ENCODE results near the gene COL5A1. TPM values are rescaled to one million over a fixed set of nuclear protein-coding genes. Genes with fewer than 3 reads are reported as not detected.

Gene COL5A1
- total and polyA plus RNA-seq, 4 donors, result 12.2 to 169 (median 65.4) TPM

GRCh38 chr9:134887219-134887618 lies 245.6 kb downstream of the COL5A1 start:
- Histone ChIP-seq H3K9me3 (ENCODE audit: control insufficient read depth in 4 of 4, insufficient read depth in 3 of 4, low read length in 3 of 4) (peaks cover 0 to 3% (median 0%) of the 10 kb centered on the region in 4 donors), H3K27me3 (ENCODE audit: control insufficient read depth in 3 of 3, insufficient read depth in 3 of 3, low read length in 2 of 3) (no peaks in the 10 kb centered on the region), H3K4me3 (no peak overlapping the region), H3K36me3 (ENCODE audit: control insufficient read depth in 4 of 4, insufficient read depth in 4 of 4, low read length in 4 of 4) (no peaks in the 10 kb centered on the region), H3K4me1 (ENCODE audit: control insufficient read depth in 5 of 5, insufficient read depth in 5 of 5, low read length in 5 of 5) (peaks cover 0 to 13% (median 0%) of the 10 kb centered on the region in 5 donors), H3K27ac (ENCODE audit: low read depth in 1 of 2, low read length in 1 of 2) (no peak overlapping the region), H3K9ac (ENCODE audit: insufficient read depth in 1 of 2, low read length in 2 of 2) (no peak overlapping the region)
- TF ChIP-seq CTCF (IDR thresholded peaks at IDR 0.05; ENCODE audit: control extremely low read depth, extremely low read depth), result no peak
- DNase-seq (no peak), ATAC-seq (ENCODE audit: insufficient read depth, low FRiP score) (no peak)
- WGBS, 2 donors, result 91 to 93% methylated on average over 10 of the region's 10 CpGs

- ATAC-seq (ENCODE audit: insufficient read depth, low FRiP score) (no peak), DNase-seq (no peak)
- no peak for TF ChIP-seq CTCF (IDR thresholded peaks at IDR 0.05; ENCODE audit: control extremely low read depth, extremely low read depth)
- WGBS, 2 donors, result 55 to 69% methylated on average over 27 of the region's 27 CpGs
- H3K4me3 ChIP-seq, result no peak overlapping the region
- peaks cover 0 to 13% (median 0%) of the 10 kb centered on the region in 5 donors for H3K4me1 ChIP-seq (ENCODE audit: control insufficient read depth in 5 of 5, insufficient read depth in 5 of 5, low read length in 5 of 5)
- H3K27me3 ChIP-seq (ENCODE audit: control insufficient read depth in 3 of 3, insufficient read depth in 3 of 3, low read length in 2 of 3), result no peaks in the 10 kb centered on the region
- H3K36me3 ChIP-seq (ENCODE audit: control insufficient read depth in 4 of 4, insufficient read depth in 4 of 4, low read length in 4 of 4), result no peaks in the 10 kb centered on the region
- peaks cover 0 to 3% (median 0%) of the 10 kb centered on the region in 4 donors for H3K9me3 ChIP-seq (ENCODE audit: control insufficient read depth in 4 of 4, insufficient read depth in 3 of 4, low read length in 3 of 4)
- H3K27ac ChIP-seq (ENCODE audit: low read depth in 1 of 2, low read length in 1 of 2), result no peak overlapping the region
- no peak overlapping the region for H3K9ac ChIP-seq (ENCODE audit: insufficient read depth in 1 of 2, low read length in 2 of 2)
Measured at GRCh38 chr9:134887686-134888602, 246.3 kb downstream of the COL5A1 start.

GRCh38 chr9:134888603-134889190 lies 247.1 kb downstream of the COL5A1 start:
- Histone ChIP-seq H3K9ac (ENCODE audit: insufficient read depth in 1 of 2, low read length in 2 of 2) (no peak overlapping the region), H3K4me3 (no peak overlapping the region), H3K36me3 (ENCODE audit: control insufficient read depth in 4 of 4, insufficient read depth in 4 of 4, low read length in 4 of 4) (no peaks in the 10 kb centered on the region), H3K9me3 (ENCODE audit: control insufficient read depth in 4 of 4, insufficient read depth in 3 of 4, low read length in 3 of 4) (peaks cover 0 to 3% (median 0%) of the 10 kb centered on the region in 4 donors), H3K27me3 (ENCODE audit: control insufficient read depth in 3 of 3, insufficient read depth in 3 of 3, low read length in 2 of 3) (no peaks in the 10 kb centered on the region), H3K27ac (ENCODE audit: low read depth in 1 of 2, low read length in 1 of 2) (no peak overlapping the region), H3K4me1 (ENCODE audit: control insufficient read depth in 5 of 5, insufficient read depth in 5 of 5, low read length in 5 of 5) (peaks cover 0 to 13% (median 0%) of the 10 kb centered on the region in 5 donors)
- WGBS, 2 donors, result 80 to 85% methylated on average over 14 of the region's 14 CpGs
- DNase-seq, result no peak
- no peak for ATAC-seq (ENCODE audit: insufficient read depth, low FRiP score)
- no peak for TF ChIP-seq CTCF (IDR thresholded peaks at IDR 0.05; ENCODE audit: control extremely low read depth, extremely low read depth)

Data from lung (tissue), 12 donors.